Urinary bladder (tissue), 4 donors: ENCODE data around the gene RASSF3. TPM values are rescaled to one million over a fixed set of nuclear protein-coding genes. Genes with fewer than 3 reads are reported as not detected.
A peak's percentile ranks its signal among the peaks of the same experiment; 100 is the strongest.
"Not testable (repeated sequence)": the region's sequence is repeated elsewhere in the genome, so short reads cannot be mapped to it uniquely, and the experiment has no call there.

Source experiments
- DNase-seq: peaks from one replicate; pipeline ENCODE4 v3.0.0-alpha.2; 2015; ENCODE audit errors: extremely low spot score
- H3K27ac ChIP-seq: one replicate; pipeline ENCODE4 v1.5.1; 2013; ENCODE audit warnings: low read depth, mild to moderate bottlenecking, moderate library complexity
- H3K36me3 ChIP-seq: one replicate; pipeline ENCODE4 v1.6.1; 2013; ENCODE audit warnings: mild to moderate bottlenecking, moderate library complexity; ENCODE audit not compliant: insufficient read depth
- H3K4me1 ChIP-seq: one replicate; pipeline ENCODE4 v1.6.1; 2013; ENCODE audit warnings: mild to moderate bottlenecking, moderate library complexity; ENCODE audit not compliant: insufficient read depth
- H3K4me3 ChIP-seq: one replicate; pipeline ENCODE4 v1.5.1; 2013; ENCODE audit warnings: low read depth, low read length
- WGBS: extraction: QIAGEN DNeasy Blood & Tissue Kit; methylation state at CpG from one replicate; pipeline ENCODE4 v1.1.7; 2013; 5-methylcytosine and 5-hydroxymethylcytosine counted together
- polyA plus RNA-seq: library from polyadenylated mRNA; stranded (reverse); fragments of 200-250 nt; gene quantifications from one replicate; pipeline ENCODE4 v1.2.3, GENCODE V29; 2013
- total RNA-seq: library from RNA; depleted of rRNA; stranded (reverse); fragments of >200 nt; gene quantifications from one replicate; pipeline ENCODE4 v1.2.3, GENCODE V29; 2014
- donor health status: healthy with polysubstance abuse.
- donor health status: healthy.

The RASSF3 gene
- total and polyA plus RNA-seq, 2 donors: 50.4 to 112 TPM

DNA sequence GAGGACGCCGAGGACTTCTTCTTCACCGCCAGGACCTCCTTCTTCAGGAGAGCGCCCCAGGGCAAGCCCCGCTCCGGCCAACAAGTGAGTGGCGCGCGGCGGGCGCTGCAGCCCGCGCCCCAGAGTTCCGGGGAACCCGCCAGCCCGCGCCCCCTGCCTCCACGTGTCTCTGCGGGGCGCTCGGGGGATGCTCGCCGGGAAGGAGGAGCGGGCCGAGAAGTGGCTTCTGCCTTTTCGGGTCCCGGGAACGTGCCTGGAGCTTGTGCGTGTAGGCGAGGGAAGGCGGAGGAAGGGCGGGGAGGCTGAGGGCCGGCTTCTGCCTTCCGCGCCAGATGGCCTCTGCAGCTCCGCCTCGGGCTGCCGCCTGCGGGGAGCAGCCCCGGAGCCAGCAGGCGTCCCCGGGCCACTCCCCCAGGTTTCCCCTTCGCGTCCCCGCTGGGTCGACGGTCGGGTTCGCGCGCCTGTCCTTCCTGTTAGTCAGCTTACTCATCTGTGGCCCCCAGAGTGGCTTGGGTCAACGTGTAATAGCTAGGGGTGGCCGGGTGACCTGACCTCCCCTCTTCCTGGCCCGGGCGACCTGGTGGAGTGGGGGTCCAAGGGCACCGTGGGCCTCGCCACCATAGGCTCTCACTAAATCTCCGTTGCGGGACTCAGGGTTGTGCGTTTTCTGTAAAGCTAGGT lies 505 bp downstream of the RASSF3 start:
- peak overlapping the region; percentile 85 for H3K4me3 ChIP-seq
- H3K36me3 ChIP-seq: no peaks in the 10 kb centered on the region
- no peak for DNase-seq
- H3K27ac ChIP-seq: peak overlapping the region; percentile 68
- WGBS: under 1% methylated on average over 60 of the region's 60 CpGs
- no peaks in the 10 kb centered on the region for H3K4me1 ChIP-seq

DNA sequence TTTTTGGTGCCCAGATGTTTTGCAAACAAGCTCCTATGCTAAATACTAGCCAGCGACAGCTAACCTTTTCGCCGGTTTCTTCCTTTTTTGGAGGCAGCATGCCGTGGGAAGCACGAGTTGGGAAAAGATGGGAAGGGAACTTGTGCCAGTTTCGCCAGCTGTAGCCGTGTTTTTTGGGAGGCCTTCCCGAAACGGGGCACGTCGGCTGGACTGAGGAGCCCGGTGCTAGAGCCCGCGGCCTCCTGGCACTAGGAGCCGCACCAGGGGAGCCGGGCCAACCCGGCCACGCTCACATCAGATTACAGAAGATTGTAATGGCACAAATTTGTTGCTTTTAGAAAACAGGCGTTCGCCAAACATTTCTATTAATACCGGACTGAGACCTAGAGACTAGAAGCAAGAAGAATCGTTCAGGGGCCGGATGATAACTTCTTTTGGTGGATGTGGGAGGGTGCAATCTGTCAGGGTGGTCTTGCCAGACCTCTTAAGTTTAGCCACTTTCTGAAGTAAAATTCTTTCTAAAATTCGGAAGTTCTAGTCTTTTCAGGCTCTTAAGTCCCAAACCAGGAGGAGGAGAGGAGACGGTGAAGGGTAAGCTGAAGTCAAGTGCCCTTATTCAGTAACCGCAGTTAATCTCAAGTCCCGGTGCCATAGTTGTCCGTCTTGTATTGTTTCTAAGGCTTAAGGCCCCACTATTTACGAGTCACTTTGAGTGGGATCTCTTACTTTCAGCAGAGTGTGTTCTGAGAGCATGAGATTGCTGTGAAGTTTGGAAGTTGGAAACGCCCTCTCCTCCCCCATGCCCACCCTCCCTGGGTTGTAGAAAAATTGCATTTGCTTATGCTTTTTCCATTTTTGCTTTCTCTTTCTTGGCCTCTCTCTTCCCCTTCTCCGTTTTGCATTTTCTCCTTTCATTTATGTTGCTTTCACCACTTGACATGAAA lies 1.3 kb downstream of the RASSF3 start:
- Histone ChIP-seq H3K27ac (peak overlapping the region; percentile 68), H3K4me3 (peak overlapping the region; percentile 85), H3K4me1 (no peaks in the 10 kb centered on the region), H3K36me3 (no peaks in the 10 kb centered on the region)
- 7% methylated on average over 31 of the region's 31 CpGs for WGBS
- DNase-seq: no peak

DNA sequence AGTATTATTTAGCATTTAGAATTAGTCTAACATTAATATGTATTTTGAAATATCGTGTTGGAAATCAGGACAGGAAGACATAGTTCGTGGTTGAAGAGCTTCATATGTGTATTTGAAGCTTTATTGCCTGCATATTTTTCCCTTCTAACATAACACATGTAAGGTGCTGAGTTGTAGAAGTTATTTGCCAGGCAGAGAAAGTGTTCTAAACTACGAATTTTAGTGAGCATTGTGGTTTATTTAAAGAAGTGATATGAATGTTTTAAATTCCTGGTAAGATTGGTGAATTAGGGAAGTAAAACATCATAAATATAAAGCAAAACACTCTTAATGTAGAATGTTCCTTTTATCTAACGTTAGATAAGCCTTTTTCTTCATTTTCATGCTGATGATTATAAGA lies 2.5 kb downstream of the RASSF3 start:
- Histone ChIP-seq H3K4me3 (no peak overlapping the region), H3K4me1 (no peaks in the 10 kb centered on the region), H3K36me3 (no peaks in the 10 kb centered on the region), H3K27ac (no peak overlapping the region)
- no peak for DNase-seq
- 23% methylated on average over 4 of the region's 4 CpGs for WGBS

DNA sequence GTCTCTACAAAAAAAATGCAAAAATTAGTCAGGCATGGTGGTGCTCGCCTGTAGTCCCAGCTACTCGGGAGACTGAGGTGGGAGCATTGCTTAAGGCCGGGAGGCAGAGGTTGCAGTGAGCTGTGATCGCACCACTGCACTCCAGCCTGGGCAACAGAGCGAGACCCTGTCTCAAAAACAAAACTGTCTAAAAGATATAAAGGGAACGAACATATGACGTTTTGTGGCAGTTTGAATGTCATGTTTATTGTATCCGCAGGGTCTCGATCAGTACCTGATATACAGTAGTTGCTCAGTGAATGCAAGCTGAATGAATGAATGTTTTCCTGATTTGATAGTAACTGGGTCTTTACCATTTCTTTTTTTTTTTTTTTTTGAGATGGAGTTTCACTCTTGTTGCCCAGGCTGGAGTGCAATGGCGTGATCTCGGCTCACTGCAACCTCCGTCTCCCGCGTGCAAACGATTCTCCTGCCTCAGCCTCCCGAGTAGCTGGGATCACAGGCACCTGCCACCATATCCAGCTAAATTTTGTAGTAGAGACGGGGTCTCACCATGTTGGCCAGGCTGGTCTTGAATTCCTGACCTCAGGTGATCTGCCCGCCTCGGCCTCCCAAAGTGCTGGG lies 3.6 kb downstream of the RASSF3 start:
- H3K27ac ChIP-seq, H3K4me1 ChIP-seq, H3K4me3 ChIP-seq, H3K36me3 ChIP-seq, DNase-seq: not testable (repeated sequence)
- 95% methylated on average over 19 of the region's 19 CpGs for WGBS

DNA sequence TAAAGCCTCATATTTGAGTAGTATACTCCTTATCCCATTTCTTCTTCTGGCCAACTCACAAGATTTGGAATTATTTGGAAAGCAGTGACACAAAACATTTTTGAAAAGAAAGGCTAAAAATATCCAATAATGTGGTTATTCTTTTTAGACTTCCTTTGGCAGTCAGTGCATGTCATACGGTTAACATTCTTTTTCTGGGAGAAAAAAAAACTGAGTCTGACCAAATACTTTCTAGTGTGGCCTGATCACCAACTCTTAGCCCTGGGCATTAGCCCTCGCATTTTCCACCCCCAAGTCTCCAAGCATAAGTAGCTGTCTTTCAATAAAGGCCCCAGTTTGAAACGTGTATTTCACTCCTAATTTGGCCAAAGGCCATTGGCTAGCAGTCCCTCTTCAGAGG lies 5.9 kb downstream of the RASSF3 start:
- no peak overlapping the region for H3K4me3 ChIP-seq

DNA sequence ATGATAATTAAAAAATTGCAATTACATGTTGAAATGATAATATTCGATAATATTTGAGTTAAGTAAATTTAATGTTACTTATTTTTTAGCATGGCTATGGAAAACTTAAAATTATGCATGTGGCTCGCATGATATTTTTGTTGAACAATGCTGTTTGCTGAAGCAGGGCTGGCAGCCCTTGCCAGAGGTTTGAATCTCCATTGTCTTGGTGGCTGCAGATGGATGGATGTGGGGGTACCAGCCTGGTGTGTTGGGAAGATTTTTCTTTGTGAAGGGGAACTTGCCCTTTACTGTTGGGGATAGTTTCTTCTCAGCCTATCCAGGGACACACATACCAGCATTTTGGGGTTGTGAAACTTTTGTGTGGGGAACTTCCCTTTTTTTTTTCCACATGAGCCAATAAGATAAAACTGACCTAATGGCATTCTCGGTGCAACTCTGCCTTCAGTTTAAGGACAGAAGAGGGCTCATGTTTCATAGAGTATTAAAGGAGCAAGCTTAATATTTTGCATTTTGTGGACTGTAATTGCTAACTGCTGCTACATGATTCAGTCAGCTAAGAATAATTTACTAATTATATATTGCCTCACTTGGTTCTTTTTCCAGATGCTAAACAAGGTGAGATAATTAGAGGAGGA lies 8.8 kb downstream of the RASSF3 start:
- 65% methylated on average over 3 of the region's 3 CpGs for WGBS
- H3K36me3 ChIP-seq: no peaks in the 10 kb centered on the region
- H3K4me3 ChIP-seq: no peak overlapping the region
- DNase-seq: no peak
- no peaks in the 10 kb centered on the region for H3K4me1 ChIP-seq
- no peak overlapping the region for H3K27ac ChIP-seq

More for the DNA sequence above, 5.9 kb downstream of the RASSF3 start:
- WGBS: 15% methylated on average over 3 of the region's 3 CpGs
- DNase-seq: no peak
- H3K27ac ChIP-seq: peak overlapping the region; percentile 10
- no peaks in the 10 kb centered on the region for H3K4me1 ChIP-seq
- H3K36me3 ChIP-seq: no peaks in the 10 kb centered on the region

DNA sequence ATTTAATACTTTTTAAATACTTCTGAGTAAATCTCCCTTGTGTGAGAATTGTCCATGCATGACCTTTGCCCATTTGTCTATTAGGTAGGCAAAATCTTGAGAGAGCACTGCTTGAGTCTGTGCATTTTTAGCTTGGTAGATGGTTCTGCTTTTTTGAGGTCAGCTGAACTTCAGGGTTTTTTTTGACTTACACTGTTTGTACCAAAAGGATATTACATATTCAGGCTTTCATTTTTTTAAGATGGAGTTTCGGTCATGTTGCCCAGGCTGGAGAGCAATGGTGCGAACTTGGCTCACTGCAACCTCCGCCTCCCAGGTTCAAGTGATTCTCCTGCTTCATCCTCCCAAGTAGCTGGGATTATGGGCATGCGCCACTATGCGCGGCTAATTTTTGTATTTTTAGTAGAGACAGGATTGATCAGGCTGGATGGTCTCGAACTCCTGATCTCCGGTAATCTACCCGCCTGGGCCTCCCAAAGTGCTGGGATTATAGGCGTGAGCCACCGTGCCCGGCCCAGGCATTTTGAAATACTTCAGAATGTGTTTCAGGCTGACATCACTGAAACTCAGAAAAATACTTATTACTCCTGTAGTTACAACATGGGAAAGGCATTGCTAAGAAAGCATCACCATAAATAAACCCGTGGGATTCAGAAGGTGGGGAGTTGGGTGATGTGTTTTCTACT lies 11.1 kb downstream of the RASSF3 start:
- no peak for DNase-seq
- 84% methylated on average over 13 of the region's 13 CpGs for WGBS
- Histone ChIP-seq H3K36me3 (no peaks in the 10 kb centered on the region), H3K4me1 (no peaks in the 10 kb centered on the region), H3K4me3 (no peak overlapping the region), H3K27ac (no peak overlapping the region)

DNA sequence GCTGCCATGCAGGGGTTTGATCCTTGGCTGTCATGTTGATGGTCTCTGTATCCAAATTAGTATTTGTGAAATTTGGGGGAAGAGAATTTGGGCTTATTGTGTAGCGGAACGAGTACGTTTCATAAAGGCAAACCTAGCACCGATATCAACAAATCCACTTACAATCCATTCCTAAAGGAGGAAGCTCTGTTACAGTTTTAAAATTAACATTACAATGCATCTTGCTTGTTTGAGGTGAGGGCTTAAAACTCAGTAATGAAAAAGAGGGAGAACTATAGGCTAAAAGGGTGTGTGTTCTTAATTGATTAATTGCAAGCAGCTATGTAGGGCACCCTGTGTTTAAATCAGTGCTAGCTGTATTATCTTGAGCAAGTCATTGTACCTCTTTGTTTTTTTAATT lies 13.7 kb downstream of the RASSF3 start:
- DNase-seq: no peak
- Histone ChIP-seq H3K4me1 (no peaks in the 10 kb centered on the region), H3K36me3 (no peaks in the 10 kb centered on the region), H3K27ac (no peak overlapping the region), H3K4me3 (no peak overlapping the region)
- WGBS: 92% methylated on average over 4 of the region's 4 CpGs

DNA sequence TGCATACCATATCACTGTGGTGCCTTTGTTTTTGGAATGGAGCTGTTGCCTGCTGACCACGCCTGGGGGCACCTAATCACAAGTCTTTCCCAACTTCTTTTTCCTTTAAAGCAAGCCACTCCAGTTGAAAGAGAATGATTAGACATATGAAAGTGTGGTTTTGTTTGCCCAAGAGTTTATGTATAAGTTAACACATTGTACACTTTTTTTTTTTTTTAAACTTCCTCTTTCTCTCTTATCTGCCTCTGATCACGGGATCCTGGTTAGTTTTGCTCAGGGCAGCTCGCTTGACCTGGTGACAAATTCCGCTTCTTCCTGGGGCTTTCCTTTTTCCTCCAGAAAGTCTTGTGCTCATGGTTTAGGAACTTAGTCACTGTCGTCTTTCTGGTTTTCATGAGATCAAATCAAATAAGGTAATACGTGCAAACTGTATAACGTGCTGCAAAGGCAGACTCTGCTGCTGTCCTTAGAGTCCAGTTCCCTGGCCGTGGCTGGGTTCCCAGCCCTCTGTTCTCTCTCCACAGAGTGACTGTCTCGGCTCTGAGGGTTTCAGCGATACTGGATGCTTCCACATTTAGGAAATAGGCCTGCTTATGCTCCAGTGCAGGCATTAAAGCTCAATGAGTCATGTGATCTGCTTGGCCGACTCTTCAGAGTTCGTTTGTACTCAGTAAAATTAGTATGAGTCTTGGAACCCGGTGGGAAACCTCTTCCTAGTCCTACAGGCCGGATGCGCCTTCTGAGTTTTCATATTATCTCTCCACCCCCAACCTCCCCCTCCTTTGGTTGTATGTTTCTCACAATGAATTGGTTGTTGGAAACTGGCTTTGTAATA lies 15.2 kb downstream of the RASSF3 start:
- 6% methylated on average over 15 of the region's 15 CpGs for WGBS
- Histone ChIP-seq H3K4me1 (no peaks in the 10 kb centered on the region), H3K36me3 (no peaks in the 10 kb centered on the region), H3K27ac (peak overlapping the region; percentile 82), H3K4me3 (peak overlapping the region; percentile 11)
- DNase-seq: peak; percentile 45

DNA sequence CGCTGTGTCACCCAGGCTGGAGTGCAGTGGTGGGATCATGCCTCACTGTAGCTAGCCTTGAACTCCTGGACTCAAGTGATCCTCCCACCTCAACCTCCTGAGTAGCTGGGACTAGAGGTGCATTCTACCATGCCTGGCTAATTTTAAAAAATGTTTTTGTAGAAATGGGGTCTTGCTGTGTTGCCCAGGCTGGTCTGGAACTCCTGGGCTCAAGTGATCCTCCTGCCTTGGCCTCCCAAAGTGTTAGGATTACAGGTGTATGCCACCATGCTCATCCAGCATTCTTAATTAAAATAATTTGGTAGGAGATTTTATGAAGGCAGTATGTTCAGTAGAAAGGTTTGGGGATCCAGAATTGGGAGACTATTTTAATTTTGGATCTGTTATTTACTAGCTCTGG lies 16.3 kb downstream of the RASSF3 start:
- not testable (repeated sequence) for H3K4me1 ChIP-seq, H3K4me3 ChIP-seq, DNase-seq, H3K36me3 ChIP-seq
- WGBS: 98% methylated on average over 1 of the region's 1 CpG
- H3K27ac ChIP-seq: peak overlapping the region; percentile 38

DNA sequence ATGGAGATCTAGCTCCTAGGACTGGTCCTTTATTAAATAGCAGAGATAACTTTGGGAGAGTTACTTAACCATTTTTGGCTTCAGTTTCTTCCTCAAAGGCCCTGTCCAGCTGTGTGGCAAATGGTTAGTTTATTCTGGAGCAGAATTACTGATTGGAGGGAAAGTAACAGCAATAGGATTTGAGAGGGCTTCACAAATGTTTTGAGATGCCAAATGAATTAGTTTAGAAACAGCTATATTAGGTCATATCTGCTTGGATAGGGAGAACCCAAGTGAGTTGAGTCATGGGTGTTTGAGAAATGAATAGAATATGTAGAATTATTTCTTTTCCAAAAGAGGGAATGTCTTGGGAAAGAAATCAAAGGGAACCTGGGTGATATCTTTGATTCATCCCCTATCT lies 17.5 kb downstream of the RASSF3 start:
- DNase-seq: no peak
- Histone ChIP-seq H3K36me3 (no peaks in the 10 kb centered on the region), H3K4me1 (no peaks in the 10 kb centered on the region), H3K27ac (no peak overlapping the region), H3K4me3 (no peak overlapping the region)

DNA sequence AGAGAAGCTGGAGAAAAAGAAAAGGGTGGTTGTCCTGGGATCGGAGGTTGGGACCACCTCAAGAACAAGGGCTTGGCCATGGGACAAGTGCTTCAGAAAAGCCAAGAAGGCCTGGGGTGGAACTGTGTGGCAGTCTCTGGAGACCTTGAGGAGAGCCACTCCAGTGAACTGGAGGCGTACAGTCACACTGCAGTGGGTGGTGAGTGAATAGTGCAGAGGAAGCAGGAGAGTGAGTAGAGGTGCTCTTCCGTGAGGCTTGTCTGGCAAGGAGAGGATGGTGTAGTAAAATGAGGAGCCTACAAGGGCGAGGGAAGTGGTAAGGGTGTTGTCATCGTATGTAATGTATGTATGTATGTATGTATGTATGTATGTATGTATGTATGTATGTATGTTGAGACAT lies 20.9 kb downstream of the RASSF3 start:
- DNase-seq: no peak
- Histone ChIP-seq H3K4me1 (no peaks in the 10 kb centered on the region), H3K36me3 (no peaks in the 10 kb centered on the region), H3K4me3 (no peak overlapping the region), H3K27ac (no peak overlapping the region)
- 98% methylated on average over 5 of the region's 5 CpGs for WGBS
